Cardiac septum (tissue), 1 donor: Measurements from ENCODE around the gene AVEN. TPM values are rescaled to one million over a fixed set of nuclear protein-coding genes. Genes with fewer than 3 reads are reported as not detected.

Experiments
- DNase-seq: peaks from one replicate; pipeline ENCODE4 v3.0.0-alpha.2; 2020; ENCODE audit warnings: low spot score
- intact Hi-C: fragments of 100-400 bp; cut with DNase I; formaldehyde crosslinking; loops from one replicate; pipeline ENCODE4 v1.14.0; 2022
- total RNA-seq: library from RNA; stranded (reverse); fragmentation: NEBNext Ultra II Directional; extraction: Animal tissue kit (Norgen Biotek cat#: 25700); gene quantifications from one replicate; pipeline ENCODE4 v1.2.1, GENCODE V29; 2021
- donor health status: DM: no; HTN: no; CAD: no.

AVEN gene
- total RNA-seq, 1 donor from 2014 or later = 14.4 TPM

DNA sequence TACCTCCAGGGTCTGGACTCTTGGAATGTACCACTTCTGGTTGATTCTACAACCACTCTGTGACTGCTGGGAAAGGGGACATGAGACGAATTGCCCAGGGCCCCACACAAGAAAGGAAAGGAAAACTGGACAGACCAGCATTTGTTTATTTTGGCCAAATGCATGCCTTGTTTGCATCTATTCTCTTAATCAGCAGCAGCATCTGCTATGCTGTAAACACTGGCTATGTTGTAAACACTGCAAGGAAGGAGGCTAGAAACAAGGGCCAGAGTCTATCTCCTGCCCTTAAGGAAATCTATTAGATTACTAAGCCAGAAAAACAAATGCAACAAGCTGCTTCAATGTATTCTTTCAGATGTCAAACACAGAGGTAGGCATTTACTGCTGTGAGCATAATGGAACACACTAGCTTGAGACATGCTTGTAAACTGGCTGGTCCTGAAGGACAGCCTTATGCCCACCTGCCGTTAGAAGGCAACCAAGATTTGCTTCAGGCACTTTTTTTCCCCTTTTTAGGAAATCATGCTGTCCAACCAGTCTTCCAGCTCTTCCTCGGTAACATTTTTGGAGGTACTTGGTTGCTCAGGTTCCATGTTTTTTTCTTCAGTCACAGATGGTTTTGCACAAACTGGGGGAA, 172.8 kb downstream of the AVEN start:
- DNase-seq = no peak
- intact Hi-C loops = no loop called here

DNA sequence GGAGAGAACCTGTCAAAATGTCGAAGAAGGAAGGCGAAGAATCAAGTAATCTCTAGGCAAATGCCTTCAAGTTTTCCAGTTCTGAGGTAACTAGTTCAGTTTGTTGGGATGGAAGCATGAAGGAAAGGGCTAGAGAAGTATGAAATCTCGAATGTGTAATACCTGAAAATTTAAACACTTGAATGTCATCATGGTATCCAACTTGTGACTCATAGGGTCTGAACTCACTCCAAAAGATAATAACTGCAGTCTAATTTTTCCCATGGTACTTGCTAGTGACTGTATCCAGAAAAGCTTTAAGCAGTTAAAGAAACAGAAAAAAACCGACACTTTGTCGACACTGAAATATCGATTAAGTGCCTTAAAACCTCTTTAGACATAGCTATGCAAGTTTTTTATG, 173.6 kb downstream of the AVEN start:
- DNase-seq = no peak
- intact Hi-C loops = no loop called here

DNA sequence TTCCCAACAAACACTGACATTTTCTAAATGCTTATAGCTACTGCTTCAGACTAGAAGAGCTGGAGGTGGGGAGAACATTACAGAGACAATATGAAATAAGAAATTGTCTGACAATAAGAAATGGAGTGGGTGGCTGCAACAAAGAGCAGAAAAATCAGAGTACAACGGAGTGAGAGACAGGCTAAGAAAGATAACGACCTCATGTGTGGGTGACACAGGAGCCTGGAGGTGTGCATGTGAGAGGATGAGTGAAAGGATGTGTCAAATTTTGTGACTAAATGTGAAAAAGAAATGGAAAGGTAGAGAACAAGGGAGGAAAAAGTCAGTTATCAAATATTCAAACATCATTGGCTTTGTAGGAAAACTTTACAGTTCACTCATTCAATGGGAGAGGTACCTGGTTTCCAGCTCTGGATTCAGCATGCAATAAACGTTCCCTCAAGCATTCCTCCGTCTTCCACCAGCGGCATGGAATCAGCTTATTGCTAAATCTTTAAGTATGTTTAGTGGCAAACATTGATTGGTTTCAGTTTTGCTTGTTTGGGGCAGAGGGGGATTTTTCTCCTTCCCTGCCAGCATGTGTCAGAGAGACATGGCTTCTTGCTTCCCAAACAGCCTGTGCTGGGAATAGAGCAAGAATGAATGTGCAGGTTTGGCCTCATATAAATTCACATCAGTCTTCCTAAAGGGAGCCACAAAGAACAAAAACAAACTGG, 174.5 kb downstream of the AVEN start:
- no peak for DNase-seq
- intact Hi-C loops = no loop called here

DNA sequence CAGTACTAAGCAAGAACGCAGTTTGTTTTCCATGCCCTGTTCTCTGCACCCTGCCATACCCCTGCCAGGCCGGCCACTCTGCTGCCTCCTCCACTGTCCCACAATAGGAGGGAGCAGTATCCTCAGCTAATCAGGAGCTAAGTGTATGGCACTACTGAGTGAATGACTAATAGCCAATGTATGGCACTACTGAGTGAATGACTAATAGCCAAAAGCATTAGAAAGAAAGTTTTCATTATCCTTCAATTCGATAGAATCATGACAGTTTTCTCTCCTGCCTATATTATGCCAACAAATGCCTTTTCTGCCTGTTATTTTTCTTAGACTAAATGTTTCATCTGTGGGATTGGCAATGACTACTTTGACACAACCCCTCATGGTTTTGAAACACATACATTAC, 178.2 kb downstream of the AVEN start:
- intact Hi-C loops = no loop called here
- DNase-seq = no peak

DNA sequence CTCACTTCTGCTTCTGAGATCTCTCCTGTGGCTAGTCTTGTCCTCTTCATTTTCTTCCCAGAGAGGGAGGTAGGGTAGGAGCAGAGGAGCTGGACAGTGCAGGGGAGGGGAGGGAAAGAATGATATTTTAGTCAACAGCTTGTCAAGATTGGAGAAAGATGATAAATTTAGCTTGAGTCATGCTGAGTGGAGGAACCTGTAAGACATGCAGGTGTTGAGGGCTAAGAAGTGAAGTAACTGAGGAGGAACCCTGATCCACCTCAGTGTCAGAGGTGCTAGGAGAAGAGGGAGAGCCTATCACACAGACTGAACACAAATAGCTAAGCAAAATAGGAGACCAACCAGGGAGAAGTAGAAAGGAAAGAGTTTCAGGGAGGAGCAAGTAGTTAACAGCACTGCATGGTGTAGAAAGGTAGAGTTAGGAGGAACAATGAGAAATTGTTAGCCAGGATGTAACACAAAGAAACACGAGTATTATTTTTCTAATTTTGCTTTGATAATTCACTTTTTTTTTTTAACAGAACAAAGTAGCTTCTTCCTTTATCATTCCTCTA, 178.9 kb downstream of the AVEN start:
- intact Hi-C loops = no loop called here
- no peak for DNase-seq

DNA sequence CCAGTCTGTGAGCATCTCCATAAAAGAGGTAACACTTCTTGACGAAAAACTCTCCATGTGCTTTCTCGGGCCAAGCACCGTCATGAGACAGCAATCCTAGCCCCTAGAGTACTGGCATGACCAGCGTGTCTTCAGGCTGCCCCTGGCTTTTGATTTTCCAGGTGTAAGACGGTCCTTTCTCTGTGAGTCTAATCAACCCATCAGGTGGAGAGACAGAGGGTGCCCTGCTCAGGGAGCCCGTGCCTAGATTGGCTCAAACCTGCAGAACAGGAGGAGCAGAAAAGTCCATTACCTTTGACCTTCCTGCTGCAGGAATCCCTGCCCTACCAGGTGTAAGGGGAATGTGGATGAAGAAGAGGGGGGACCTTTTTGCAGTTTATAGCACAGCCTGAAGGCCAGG, 180.2 kb downstream of the AVEN start:
- DNase-seq = no peak
- intact Hi-C loops = no loop called here

DNA sequence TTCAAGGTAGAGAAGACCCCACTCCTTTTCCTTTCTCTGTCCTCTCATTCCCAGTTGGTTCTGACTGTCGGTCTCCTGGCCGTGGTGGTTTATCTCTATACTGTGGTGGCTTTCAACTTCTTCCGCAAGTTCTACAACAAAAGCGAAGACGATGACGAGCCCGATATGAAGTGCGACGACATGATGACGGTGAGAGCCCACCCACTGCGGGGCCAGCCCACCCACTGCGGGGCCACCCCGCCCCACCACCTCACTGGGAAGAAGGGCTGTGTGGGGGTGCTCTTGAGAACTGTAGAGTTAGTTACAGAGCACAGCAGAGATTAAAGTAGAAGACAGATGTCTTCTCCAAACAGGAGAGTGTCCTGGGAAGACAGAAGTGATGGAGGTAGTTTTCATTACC, 181.3 kb downstream of the AVEN start:
- no peak for DNase-seq
- intact Hi-C loops = no loop called here

DNA sequence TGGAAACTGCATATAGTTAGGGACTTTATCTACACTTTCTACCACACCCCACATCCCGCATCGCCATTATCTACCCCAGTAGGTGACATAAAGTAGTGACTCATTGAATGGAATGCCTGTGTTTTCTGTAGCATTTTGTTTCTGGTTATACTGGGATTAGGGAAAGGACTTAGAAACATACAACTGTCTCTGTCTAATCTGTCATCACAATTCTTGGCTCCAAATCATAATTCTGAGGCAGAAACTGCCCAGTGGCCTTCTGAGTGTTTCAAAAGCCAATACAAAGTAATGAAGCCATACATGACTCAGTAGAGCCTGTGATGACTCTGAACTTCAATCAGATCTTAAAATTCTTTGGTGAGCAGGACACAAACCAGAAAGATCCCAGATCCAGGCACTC, 186.4 kb downstream of the AVEN start:
- intact Hi-C loops = no loop called here
- DNase-seq = no peak

DNA sequence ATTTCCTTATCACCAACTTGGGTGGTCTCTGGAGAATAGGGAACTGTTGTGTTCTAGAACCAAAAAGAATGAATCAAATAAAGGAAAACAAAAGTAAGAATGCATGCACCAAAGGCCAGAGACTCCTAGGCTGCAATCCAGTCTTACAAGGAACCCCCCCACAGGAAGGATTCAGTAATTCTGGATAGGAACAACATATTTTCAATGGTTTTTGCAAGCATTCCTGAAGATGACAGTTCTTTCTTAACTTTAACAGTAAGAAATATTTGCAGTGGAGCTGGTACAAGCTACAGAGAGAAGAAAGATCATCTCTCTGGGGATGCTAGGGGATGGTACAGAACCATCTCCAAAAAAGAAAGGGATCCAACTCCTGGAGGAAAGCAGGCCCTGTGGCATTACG, 186.9 kb downstream of the AVEN start:
- intact Hi-C loops = no loop called here
- no peak for DNase-seq

DNA sequence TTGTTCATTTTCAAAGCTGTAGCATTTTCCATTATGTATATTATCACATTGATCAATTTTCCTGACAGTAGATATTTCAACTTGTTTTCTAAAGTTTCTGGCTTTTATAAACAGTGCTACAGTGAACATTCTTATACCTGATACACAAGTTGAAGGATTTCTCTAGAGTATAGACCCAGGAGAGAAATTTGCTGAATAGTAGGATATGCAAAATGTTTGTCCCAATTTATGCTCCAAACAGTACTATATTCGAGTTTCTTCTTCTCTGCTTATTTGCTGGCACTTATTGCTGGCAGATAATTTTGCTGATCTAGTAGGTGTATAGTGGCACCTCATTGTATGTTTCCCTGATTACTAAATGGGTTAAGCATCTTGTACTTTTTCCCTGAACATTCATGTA, 187.9 kb downstream of the AVEN start:
- intact Hi-C loops = no loop called here

DNA sequence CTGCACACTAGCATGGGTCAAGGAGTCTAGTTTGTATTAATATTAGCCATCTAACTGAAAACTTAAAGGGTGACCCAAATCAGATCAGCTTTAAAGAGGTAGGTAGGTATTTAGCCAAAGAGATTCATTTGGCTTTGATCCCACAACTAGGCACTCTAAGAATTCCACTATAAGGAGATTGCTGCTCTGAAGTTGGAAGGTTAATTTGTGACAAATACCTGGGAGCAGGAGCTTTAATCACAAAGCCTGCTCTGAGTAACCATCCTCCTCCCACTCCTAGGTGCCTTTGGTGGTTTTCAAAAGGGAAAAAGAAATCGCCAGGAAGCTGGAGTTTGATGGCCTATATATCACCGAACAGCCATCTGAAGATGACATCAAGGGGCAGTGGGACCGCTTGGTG, 191.0 kb downstream of the AVEN start:
- intact Hi-C loops = no loop called here
- DNase-seq = no peak

More for the DNA sequence above, 187.9 kb downstream of the AVEN start:
- DNase-seq = no peak

DNA sequence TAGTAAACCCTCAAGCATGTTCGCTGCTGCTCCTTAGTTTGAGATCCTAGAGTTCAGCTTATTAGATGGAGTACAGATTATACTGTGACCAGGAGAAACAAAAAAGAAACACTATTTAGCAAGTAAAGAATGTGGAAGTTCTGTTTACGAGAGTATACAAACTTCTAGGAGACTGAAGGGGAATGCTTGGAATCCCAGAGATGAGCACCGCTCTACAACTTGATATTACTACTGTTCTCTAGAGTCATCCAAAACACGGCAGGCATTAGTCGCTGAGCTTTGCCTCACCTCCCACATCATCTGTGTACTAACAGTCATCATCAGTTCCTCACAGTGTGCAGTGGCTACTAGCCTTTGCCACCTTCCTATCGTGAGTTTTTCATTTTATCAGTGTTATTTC, 192.1 kb downstream of the AVEN start:
- intact Hi-C loops = no loop called here
- no peak for DNase-seq

DNA sequence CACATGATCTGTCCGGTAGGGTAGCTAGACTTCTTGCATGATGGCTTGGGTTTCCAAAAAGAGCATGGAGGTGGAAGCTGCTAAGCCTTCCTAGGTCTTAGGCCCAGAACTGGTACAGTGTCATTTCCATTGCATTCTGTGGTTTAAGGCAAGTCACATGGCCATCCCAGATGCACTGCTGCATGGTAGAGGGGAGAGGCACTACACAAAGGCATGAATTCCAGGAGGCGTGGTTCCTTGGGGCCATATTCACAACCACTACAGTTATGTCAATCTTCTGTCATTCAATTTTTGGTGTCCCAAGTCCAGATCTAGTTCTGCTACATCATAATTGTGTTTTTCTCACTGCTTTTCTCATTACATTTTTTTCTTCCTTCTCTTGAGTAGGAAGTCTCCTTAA, 192.9 kb downstream of the AVEN start:
- intact Hi-C loops = no loop called here
- DNase-seq = no peak

DNA sequence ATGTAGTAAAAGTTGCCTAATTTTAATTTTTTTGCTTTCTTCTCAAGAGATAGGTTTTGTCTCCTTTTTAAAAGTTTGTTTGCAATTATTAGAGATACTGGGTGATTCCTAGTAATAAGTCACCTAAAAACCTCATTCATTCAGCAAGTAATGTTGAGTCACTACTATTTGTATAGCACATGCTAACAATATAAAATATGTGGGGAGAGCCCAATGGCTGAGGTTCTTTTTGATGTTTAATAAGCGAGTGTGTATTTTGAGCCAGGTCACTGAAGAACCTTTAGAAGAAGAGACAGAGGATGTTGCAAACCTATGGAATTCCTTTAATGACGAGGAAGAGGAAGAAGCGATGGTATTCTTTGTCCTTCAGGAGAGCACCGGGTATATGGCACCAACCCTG, 194.4 kb downstream of the AVEN start:
- no peak for DNase-seq
- intact Hi-C loops = no loop called here

DNA sequence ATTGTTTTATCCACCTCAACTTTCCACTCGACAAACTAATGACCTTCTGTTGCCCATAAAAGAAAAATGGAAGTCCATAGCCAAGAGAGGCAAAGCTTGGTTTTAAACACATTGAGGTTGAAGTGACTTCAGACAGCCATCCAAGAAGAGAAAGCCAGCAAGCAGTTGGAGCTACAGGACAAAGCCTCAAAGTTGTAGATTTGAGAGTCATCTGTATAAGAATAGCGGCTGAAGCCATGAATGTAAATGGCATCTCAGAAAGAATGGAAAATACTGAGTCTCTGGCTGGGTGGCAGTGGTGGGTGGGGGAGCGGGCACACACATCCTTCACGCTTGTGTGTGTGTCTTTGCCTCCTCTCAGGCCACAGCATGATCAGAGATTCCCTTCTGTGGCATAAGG, 194.8 kb downstream of the AVEN start:
- no peak for DNase-seq
- intact Hi-C loops = no loop called here

DNA sequence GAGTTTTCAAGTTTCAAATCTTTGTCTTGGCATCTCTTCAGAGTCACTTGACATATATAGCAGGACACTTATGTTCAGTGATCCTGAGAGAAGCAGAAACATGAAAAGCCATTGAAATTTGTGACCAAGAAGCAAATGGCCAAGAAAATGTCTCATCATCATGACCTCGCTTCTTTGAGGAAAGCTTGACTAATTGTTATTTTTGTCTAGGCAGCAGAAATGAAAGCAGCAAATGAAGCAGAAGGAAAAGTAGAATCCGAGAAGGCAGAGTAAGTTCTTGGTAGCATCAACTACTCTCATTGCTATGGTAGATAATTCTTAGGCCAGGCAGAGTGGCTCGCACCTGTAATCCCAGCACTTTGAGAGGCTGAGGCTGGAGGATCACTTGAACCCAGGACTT, 198.4 kb downstream of the AVEN start:
- intact Hi-C loops = no loop called here
- no peak for DNase-seq

DNA sequence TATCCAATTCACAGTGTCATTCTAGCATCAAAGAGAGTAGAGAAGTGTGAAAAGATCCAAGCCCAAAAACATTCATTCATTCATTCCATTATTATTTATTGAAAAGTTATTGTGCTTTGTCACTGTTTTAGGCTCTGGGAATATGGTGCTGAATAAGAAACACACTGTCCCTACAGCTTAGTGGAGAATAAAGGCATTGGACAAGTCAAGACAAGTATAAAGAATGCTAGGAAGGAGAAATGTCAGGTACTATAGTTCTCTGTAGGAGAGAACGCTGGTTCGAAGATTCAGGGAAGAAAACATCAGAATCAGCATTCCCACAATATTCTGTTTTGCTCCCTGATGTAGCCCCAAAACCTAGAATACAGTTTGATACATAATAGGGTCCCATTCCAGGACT, 199.5 kb downstream of the AVEN start:
- no peak for DNase-seq
- intact Hi-C loops = no loop called here

DNA sequence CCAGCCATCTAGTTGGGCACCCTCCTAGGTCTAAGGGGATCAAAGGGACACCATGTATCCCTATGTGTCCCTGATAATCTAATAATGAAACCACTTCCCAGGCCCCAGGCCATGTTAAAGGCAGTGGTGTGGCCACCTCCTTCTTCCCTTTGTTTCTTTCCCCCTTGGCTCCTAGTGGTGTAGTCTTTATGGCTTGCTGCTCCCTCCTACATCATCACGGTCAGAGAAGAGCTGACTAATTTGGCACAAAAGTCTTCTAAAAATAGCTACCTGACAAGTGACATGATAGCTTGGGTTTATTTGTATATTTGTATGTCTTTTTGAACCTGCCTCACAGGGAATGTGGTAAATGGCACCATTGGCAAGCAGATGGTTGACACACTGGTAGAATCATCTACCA, 201.7 kb downstream of the AVEN start:
- intact Hi-C loops = no loop called here
- DNase-seq = no peak

DNA sequence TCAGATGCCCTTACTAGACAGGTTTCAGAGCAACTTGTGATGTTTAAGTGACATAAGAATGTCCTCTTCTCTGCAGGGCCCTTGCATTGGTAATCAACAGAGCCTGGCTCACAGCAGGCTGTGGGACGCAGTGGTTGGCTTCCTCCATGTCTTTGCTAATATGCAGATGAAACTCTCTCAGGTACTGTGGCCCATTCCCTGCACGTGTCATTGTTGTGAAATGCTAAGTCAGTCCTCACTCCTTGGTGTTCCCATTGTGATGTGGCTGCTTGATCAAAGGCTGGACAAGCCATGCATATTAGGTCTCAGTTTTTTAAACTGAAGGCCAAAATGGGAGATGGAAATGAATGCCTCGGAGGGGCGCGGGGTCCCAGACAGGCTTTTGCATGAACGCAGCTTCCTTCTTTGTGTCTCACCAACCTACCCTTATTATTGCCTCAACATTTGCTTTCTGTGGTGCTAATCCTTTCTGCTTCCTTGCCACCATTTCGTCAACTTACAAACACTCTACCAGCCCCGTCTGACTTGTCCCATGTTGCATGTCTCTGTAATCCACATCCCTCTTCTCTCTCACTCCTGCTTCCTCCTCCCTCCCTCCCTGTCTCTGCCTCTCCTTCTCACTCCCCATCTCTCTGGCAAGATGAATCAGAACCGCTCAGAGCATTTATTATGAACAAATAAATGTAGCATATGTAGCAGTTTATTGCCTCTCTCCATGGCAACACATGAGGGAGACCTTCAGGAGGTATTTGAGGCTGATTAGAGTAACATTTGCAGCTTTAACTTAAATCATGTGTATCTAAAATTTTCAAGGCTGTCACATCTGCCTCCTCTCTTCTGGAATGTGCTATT, 203.9 kb downstream of the AVEN start:
- intact Hi-C loops = no loop called here
- no peak for DNase-seq

DNA sequence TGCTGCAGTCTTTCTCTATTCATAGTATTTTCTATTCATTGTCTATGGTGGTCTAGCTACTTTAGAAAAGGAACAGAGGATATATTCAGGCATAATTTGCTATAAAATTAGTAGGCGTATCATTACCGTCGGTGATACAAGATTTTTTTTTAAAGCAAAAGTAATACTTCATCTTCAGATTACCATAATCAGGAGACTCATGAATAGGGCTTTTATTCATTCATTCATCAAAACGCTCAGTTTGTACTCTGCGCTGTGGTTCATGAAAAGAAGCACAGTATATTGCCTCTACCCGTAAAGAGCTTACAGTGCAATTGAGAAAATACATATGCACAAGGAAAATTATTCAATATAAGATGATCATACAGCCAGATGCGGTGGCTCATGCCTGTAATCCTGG, 207.4 kb downstream of the AVEN start:
- no peak for DNase-seq
- intact Hi-C loops = no loop called here

DNA sequence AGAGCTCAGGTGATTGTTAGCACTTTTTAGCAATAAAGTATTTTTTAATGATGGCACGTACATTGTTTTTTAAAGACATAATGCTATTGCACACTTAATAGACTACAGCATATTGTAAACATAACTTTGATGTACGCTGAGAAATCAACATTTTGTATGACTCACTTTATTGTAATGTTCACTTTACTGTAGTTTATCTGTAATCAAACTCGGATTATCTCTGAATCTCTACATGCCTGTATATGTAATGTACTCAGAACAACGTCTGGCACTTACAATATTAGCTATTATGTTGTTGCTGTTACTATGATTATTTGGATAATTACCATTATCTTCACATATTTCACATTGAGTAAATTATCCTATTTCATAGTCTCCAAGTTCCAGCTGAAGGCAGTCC, 208.7 kb downstream of the AVEN start:
- intact Hi-C loops = no loop called here
- DNase-seq = no peak
